Measurements from ENCODE around the gene COL1A1.

COL1A1 gene

GRCh38 chr17:50174444-50174843 is 27.0 kb downstream of the COL1A1 start:
- DNase-seq (ENCODE audit: extremely low read depth, low read depth) = no peak
- no peak for TF ChIP-seq CTCF (IDR thresholded peaks at IDR 0.05; ENCODE audit: low read depth, low read length)

- no peak for TF ChIP-seq CTCF (IDR thresholded peaks at IDR 0.05; ENCODE audit: low read depth, low read length)
- DNase-seq (ENCODE audit: extremely low read depth, low read depth) = no peak
These were observed 28.0 kb downstream of the COL1A1 start for GRCh38 chr17:50173335-50173941.

DNA sequence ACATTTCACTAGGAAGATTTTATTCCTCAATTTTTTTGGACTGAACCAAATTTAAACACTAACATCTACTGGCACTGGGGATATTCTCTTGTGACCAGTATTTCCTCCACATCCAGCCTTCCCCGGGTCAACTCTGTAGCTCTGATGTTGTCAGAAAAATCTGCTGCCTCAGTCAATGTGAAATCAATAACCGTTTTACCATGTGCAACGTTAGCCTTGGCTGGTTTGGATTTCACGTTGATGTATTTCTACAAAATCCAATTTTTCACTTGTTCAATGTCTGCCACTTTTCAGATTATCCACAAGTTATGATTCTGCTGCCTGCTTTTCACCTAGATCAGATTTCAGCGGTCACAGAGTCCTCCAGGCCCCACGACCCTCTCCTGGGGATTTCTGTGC is 28.5 kb downstream of the COL1A1 start:
- TF ChIP-seq CTCF (IDR thresholded peaks at IDR 0.05; ENCODE audit: low read depth, low read length) = no peak
- no peak for DNase-seq (ENCODE audit: extremely low read depth, low read depth)

- DNase-seq (ENCODE audit: extremely low read depth, low read depth) = no peak
- no peak for TF ChIP-seq CTCF (IDR thresholded peaks at IDR 0.05; ENCODE audit: low read depth, low read length)
These were observed 29.3 kb downstream of the COL1A1 start for GRCh38 chr17:50172130-50172529.

DNA sequence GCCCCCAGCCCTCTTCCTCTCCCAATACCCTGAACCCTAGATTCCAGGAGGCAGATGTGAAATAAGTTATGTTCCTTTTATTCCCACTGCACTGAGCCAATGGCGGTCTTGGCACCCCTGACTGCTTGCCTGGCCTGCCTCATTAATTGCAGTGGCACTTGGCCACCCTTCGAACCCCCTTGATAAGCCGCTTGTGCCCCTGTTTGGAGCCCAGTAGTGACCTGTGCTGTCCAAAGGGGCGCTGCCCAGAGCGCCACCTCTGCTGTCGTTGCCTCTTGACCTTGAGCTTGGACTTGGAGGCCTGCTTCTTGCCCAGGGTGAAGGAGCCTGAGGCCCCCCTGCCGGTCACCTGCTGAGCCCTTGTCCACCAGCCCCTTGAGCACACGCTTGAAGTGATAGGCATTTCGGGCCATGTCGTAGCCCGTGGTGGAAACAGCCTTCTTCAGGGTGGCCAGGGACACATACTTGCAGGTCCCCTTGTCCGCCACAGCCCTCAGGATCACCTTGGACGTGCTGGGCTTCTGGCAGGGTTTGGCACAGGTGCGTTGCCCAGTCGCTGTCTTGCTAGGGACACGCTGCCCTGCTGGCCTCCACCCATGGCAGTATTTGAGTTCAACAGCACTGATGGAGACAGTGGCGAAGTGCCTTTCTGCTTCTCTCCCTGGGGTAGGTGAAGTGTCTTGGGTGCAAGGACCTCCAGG is 29.9 kb downstream of the COL1A1 start:
- DNase-seq (ENCODE audit: extremely low read depth, low read depth) = no peak
- no peak for TF ChIP-seq CTCF (IDR thresholded peaks at IDR 0.05; ENCODE audit: low read depth, low read length)

DNA sequence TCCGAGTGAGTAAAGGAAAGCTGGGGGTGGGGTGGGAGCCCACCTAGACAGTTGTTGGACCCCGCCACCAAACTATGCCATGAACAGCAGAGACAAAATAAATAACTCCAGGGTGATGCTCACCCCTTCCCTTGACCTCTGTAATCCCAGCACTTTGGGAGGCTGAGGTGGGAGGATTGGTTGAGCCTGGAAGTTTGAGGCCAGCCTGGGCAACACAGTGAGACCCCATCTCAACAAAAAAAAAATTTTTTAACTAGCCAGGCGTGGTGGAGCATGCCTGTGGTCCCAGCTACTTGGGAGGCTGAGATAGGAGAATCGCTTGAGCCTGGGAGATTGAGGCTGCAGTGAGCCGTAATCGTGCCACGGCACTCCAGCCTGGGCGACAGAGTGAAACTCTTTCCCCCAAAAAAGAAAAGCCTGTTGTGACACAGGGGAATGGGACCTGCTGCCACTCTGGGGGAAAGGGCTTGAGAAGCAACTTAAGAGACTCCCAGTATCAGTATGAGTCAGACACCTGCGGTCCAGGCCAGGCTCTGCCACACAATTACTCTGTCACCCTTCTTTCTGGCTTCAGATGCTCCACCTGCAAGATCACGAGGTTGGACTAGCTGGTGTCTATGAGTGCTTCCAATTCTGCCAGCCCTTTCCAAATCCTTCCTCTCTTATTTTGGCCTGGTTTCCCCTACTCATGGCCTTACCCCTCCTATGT is 30.6 kb downstream of the COL1A1 start:
- TF ChIP-seq CTCF (IDR thresholded peaks at IDR 0.05; ENCODE audit: low read depth, low read length) = no peak
- DNase-seq (ENCODE audit: extremely low read depth, low read depth) = no peak

GRCh38 chr17:50169881-50170459 is 31.5 kb downstream of the COL1A1 start:
- no peak for TF ChIP-seq CTCF (IDR thresholded peaks at IDR 0.05; ENCODE audit: low read depth, low read length)
- no peak for DNase-seq (ENCODE audit: extremely low read depth, low read depth)
